GM12864 (cell line): ENCODE results near the gene CXCR5.

ENCODE experiments used
- DNase-seq: peaks from one replicate; pipeline ENCODE4 v3.0.0-alpha.2; 2011; ENCODE audit warnings: low read depth
- H3K4me3 ChIP-seq: 2 replicates; pipeline ENCODE4 v1.5.1; 2011; ENCODE audit warnings: mild to moderate bottlenecking, low read depth, low read length, control low read depth
- CTCF ChIP-seq: IDR thresholded peaks from 2 replicates; pipeline ENCODE4 v1.5.1; 2011; ENCODE audit warnings: low read depth, mild to moderate bottlenecking, moderate library complexity, low read length, control low read depth, inconsistent platforms; ENCODE audit errors: missing control alignments

CXCR5 gene

GRCh38 chr11:118923721-118924587 is 40.3 kb downstream of the CXCR5 start:
- no peak for TF ChIP-seq CTCF
- no peak for DNase-seq
- H3K4me3 ChIP-seq: peak overlapping the region; percentile 90

DNA sequence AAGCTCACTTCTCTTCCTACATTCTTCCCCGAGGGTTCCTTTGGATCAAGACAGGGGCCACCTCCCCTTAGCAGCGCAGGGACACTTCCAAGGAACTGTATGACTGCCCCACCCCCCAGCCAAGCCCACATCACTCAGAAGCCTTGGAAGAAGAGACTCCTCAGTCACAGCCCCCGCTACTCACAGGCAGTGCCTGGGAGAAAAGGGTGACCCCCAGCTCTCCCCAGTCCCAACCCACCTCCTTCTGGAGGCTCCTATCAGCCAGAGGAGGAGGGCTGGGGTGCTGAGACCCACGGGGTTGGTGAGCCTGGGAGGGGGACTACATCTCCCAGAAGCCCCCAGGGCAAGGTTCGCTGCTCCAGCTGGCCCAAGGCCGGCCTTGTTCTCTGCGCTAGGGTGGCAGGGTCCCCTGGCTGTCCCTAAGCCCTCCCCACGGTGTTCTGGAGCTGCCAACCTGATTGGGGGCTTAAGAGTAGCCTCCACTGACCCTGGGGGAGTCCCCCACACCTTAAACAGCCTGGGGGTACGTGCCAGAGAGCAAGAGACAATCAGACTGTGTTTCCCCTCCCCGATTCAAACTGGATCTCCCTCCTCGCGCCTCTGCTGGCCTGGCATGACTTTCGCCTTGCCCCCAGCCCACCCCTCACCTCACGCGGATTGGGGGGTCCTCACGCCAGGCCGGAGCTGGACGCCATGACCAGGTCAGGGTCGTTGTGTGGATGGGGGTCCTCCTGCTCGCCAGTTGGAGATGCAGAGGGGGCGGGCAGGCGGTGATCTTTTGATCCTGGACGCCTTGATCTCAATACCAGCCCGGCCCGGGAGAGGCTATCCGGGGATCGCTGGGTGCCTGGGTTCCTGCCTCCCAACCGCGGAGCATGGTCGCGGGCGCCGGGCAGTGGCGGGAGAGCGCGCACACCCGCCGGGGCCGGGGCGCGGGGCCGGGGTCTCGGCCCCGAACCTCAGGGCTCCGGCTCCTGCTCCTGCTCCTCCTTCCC is 41.2 kb downstream of the CXCR5 start:
- no peak for TF ChIP-seq CTCF
- peak overlapping the region; percentile 90 for H3K4me3 ChIP-seq
- no peak for DNase-seq

GRCh38 chr11:118927554-118928100 is 43.9 kb downstream of the CXCR5 start:
- DNase-seq: no peak
- no peak overlapping the region for H3K4me3 ChIP-seq
- TF ChIP-seq CTCF: no peak

- peak; percentile 92 for TF ChIP-seq CTCF
- peak overlapping the region; percentile 64 for H3K4me3 ChIP-seq
- peak; percentile 82 for DNase-seq
These were observed 44.6 kb downstream of the CXCR5 start for GRCh38 chr11:118928101-118928869.

- H3K4me3 ChIP-seq: peak overlapping the region; percentile 64
- no peak for DNase-seq
These were observed 45.3 kb downstream of the CXCR5 start for GRCh38 chr11:118928870-118929500.

More at GRCh38 chr11:118928870-118929500, 45.3 kb downstream of the CXCR5 start:
- no peak for TF ChIP-seq CTCF
